ENCODE results near the gene SYT1. TPM values are rescaled to one million over a fixed set of nuclear protein-coding genes. Genes with fewer than 3 reads are reported as not detected.

SYT1 gene
- total and polyA plus RNA-seq, 4 donors = 0.53 to 0.84 (median 0.64) TPM

DNA sequence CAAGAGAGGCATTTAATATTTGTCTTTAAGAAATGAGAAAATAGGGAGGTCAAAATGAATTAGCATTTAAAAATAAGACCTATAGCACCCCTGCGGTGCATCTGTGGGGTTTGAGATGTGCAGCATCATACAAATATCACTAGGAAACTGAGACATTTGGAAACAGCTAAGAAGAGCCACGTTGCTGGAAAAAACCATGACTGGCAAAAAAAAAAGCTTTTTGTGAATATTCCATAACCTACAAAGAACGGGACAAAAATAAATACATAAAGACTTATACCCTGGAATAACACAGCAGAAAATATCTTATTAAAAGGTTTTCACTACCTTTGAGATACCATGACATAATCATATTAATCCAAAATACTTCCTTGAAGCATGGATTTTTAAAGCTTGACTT, 460.0 kb downstream of the SYT1 start:
- Histone ChIP-seq H3K9ac (ENCODE audit: low read depth in 1 of 2, low read length in 2 of 2) (no peak overlapping the region), H3K27me3 (ENCODE audit: control insufficient read depth in 4 of 4, insufficient read depth in 4 of 4, low read length in 3 of 4) (peaks cover 0 to 2% (median 0%) of the 10 kb centered on the region in 4 donors), H3K4me1 (ENCODE audit: control insufficient read depth in 4 of 4, insufficient read depth in 4 of 4, low read length in 3 of 4) (no peaks in the 10 kb centered on the region), H3K27ac (ENCODE audit: low read depth in 1 of 2, low read length in 2 of 2) (no peak overlapping the region), H3K9me3 (ENCODE audit: control insufficient read depth in 4 of 4, low read length in 3 of 4) (no peaks in the 10 kb centered on the region), H3K4me3 (ENCODE audit: low read depth in 1 of 3, low read length in 3 of 3) (no peak overlapping the region), H3K36me3 (ENCODE audit: control insufficient read depth in 4 of 4, insufficient read depth in 3 of 4, low read depth in 1 of 4, low read length in 3 of 4) (no peaks in the 10 kb centered on the region)
- WGBS = 79% methylated on average over 3 of the region's 3 CpGs
- DNase-seq (ENCODE audit: low spot score) = no peak
- no peak for TF ChIP-seq TAF1 (conservative IDR thresholded peaks at IDR 0.05)
- TF ChIP-seq, protein P1, sequence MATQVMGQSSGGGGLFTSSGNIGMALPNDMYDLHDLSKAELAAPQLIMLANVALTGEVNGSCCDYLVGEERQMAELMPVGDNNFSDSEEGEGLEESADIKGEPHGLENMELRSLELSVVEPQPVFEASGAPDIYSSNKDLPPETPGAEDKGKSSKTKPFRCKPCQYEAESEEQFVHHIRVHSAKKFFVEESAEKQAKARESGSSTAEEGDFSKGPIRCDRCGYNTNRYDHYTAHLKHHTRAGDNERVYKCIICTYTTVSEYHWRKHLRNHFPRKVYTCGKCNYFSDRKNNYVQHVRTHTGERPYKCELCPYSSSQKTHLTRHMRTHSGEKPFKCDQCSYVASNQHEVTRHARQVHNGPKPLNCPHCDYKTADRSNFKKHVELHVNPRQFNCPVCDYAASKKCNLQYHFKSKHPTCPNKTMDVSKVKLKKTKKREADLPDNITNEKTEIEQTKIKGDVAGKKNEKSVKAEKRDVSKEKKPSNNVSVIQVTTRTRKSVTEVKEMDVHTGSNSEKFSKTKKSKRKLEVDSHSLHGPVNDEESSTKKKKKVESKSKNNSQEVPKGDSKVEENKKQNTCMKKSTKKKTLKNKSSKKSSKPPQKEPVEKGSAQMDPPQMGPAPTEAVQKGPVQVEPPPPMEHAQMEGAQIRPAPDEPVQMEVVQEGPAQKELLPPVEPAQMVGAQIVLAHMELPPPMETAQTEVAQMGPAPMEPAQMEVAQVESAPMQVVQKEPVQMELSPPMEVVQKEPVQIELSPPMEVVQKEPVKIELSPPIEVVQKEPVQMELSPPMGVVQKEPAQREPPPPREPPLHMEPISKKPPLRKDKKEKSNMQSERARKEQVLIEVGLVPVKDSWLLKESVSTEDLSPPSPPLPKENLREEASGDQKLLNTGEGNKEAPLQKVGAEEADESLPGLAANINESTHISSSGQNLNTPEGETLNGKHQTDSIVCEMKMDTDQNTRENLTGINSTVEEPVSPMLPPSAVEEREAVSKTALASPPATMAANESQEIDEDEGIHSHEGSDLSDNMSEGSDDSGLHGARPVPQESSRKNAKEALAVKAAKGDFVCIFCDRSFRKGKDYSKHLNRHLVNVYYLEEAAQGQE (IDR thresholded peaks at IDR 0.05) = no peak
- no peak for TF ChIP-seq YY1 (IDR thresholded peaks at IDR 0.05)
- TF ChIP-seq, protein P2, sequence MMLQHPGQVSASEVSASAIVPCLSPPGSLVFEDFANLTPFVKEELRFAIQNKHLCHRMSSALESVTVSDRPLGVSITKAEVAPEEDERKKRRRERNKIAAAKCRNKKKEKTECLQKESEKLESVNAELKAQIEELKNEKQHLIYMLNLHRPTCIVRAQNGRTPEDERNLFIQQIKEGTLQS (IDR thresholded peaks at IDR 0.05) = no peak
- TF ChIP-seq, protein P3, sequence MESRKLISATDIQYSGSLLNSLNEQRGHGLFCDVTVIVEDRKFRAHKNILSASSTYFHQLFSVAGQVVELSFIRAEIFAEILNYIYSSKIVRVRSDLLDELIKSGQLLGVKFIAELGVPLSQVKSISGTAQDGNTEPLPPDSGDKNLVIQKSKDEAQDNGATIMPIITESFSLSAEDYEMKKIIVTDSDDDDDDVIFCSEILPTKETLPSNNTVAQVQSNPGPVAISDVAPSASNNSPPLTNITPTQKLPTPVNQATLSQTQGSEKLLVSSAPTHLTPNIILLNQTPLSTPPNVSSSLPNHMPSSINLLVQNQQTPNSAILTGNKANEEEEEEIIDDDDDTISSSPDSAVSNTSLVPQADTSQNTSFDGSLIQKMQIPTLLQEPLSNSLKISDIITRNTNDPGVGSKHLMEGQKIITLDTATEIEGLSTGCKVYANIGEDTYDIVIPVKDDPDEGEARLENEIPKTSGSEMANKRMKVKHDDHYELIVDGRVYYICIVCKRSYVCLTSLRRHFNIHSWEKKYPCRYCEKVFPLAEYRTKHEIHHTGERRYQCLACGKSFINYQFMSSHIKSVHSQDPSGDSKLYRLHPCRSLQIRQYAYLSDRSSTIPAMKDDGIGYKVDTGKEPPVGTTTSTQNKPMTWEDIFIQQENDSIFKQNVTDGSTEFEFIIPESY (IDR thresholded peaks at IDR 0.05) = no peak
- no peak for TF ChIP-seq JUND (IDR thresholded peaks at IDR 0.05)
- TF ChIP-seq RXRA (IDR thresholded peaks at IDR 0.05) = no peak

DNA sequence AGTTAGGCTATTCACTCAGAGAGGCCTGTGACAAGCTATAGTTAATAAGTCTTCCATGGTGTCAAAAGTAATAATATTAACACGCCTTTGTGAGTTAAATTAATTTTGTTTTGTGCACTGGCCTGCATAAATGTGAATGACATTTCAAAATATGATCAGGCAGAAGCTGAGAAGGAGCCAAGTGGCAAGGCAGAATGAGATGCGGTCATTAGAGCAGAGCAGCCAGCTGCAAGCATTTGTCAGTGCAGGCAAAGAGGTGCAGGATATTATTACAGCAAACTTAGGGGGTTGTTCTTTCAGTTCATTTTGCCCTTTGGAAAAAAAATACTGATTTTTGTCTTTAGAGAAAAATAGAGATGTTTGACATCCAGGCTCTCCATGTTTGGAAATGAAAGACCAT, 461.6 kb downstream of the SYT1 start:
- H3K27me3 ChIP-seq (ENCODE audit: control insufficient read depth in 4 of 4, insufficient read depth in 4 of 4, low read length in 3 of 4) = peaks cover 0 to 2% (median 0%) of the 10 kb centered on the region in 4 donors
- DNase-seq (ENCODE audit: low spot score) = no peak
- WGBS = 69% methylated on average over 2 of the region's 2 CpGs
- H3K4me1 ChIP-seq (ENCODE audit: control insufficient read depth in 4 of 4, insufficient read depth in 4 of 4, low read length in 3 of 4) = no peaks in the 10 kb centered on the region
- no peak overlapping the region for H3K4me3 ChIP-seq (ENCODE audit: low read depth in 1 of 3, low read length in 3 of 3)
- no peaks in the 10 kb centered on the region for H3K36me3 ChIP-seq (ENCODE audit: control insufficient read depth in 4 of 4, insufficient read depth in 3 of 4, low read depth in 1 of 4, low read length in 3 of 4)
- H3K9ac ChIP-seq (ENCODE audit: low read depth in 1 of 2, low read length in 2 of 2) = no peak overlapping the region
- H3K27ac ChIP-seq (ENCODE audit: low read depth in 1 of 2, low read length in 2 of 2) = no peak overlapping the region
- TF ChIP-seq SP1 (IDR thresholded peaks at IDR 0.05) (no peak), HNF4G (IDR thresholded peaks at IDR 0.05) (no peak), RAD21 (IDR thresholded peaks at IDR 0.05) (no peak), EGR1 (IDR thresholded peaks at IDR 0.05; ENCODE audit: low read depth in 2 of 2) (no peak)
- TF ChIP-seq, protein P1 (IDR thresholded peaks at IDR 0.05) = no peak
- H3K9me3 ChIP-seq (ENCODE audit: control insufficient read depth in 4 of 4, low read length in 3 of 4) = no peaks in the 10 kb centered on the region

Measured in liver (tissue), 9 donors.